Activated CD4-positive, alpha-beta memory T cell treated with anti-CD3 and anti-CD28 coated beads for 36 hours (primary cell): ENCODE measurements around the gene SDE2. TPM values are rescaled to one million over a fixed set of nuclear protein-coding genes. Genes with fewer than 3 reads are reported as not detected.
"Not testable (repeated sequence)": the region's sequence is repeated elsewhere in the genome, so short reads cannot be mapped to it uniquely, and the experiment has no call there.

ENCODE experiments used
- CTCF ChIA-PET: fragments of 350-600 bp; sonication (Branson Sonifier 250); formaldehyde crosslinking; loops from one replicate; lab custom pipeline; 2021; ENCODE audit warnings: antibody characterized with exemption, inconsistent platforms; lab: Charles Lee
- POLR2A ChIA-PET: fragments of 350-600 bp; sonication (Branson Sonifier 250); formaldehyde crosslinking; loops from one replicate; lab custom pipeline; 2021; ENCODE audit warnings: antibody characterized with exemption; lab: Charles Lee
- DNase-seq: peaks from one replicate; pipeline ENCODE4 v3.0.0-alpha.2; 2020
- H3K27ac Mint-ChIP-seq: one replicate; pipeline ENCODE4 v1.8.0; 2021; ENCODE audit warnings: mixed read lengths
- H3K27me3 Mint-ChIP-seq: one replicate; pipeline ENCODE4 v1.8.0; 2021; ENCODE audit warnings: mixed read lengths
- H3K36me3 Mint-ChIP-seq: one replicate; pipeline ENCODE4 v1.8.0; 2021; ENCODE audit warnings: mixed read lengths
- H3K4me1 Mint-ChIP-seq: one replicate; pipeline ENCODE4 v1.8.0; 2021; ENCODE audit warnings: low read depth, mixed read lengths
- H3K4me3 Mint-ChIP-seq: one replicate; pipeline ENCODE4 v1.8.0; 2021; ENCODE audit warnings: mild to moderate bottlenecking, mixed read lengths
- H3K9me3 Mint-ChIP-seq: one replicate; pipeline ENCODE4 v1.8.0; 2021; ENCODE audit warnings: mixed read lengths
- intact Hi-C: fragments of 100-400 bp; cut with micrococcal nuclease; formaldehyde crosslinking; loops from one replicate; pipeline ENCODE4 v1.15.1; 2023
- total RNA-seq, 2 experiments: library from RNA; stranded (reverse); gene quantifications; one replicate each; pipeline ENCODE4 v1.2.3, GENCODE V29; 2021

The SDE2 gene
- total RNA-seq, 2 experiments from 2014 or later = 18.0 to 18.2 TPM

GRCh38 chr1:226029093-226029496, 30.0 kb upstream of the SDE2 start:
- POLR2A ChIA-PET = no interaction called here
- no peak overlapping the region for H3K4me3 Mint-ChIP-seq
- H3K4me1 Mint-ChIP-seq = no peaks in the 10 kb centered on the region

GRCh38 chr1:226027538-226028217, 28.5 kb upstream of the SDE2 start:
- H3K4me1 Mint-ChIP-seq = no peaks in the 10 kb centered on the region
- no peak for DNase-seq
- no peaks in the 10 kb centered on the region for H3K9me3 Mint-ChIP-seq
- intact Hi-C loops = no loop called here
- H3K27me3 Mint-ChIP-seq = no peaks in the 10 kb centered on the region
- H3K4me3 Mint-ChIP-seq = no peak overlapping the region
- no peaks in the 10 kb centered on the region for H3K36me3 Mint-ChIP-seq
- H3K27ac Mint-ChIP-seq = no peak overlapping the region
- POLR2A ChIA-PET = no interaction called here
- CTCF ChIA-PET = interaction anchor here (0.8 kb wide), 1 partner anchor 40 kb away, joined by 3 read pairs; no protein-coding TSS in a partner anchor

More at GRCh38 chr1:226029093-226029496, 30.0 kb upstream of the SDE2 start:
- H3K9me3 Mint-ChIP-seq = no peaks in the 10 kb centered on the region
- no peak for DNase-seq
- no peaks in the 10 kb centered on the region for H3K36me3 Mint-ChIP-seq
- intact Hi-C loops = no loop called here
- H3K27me3 Mint-ChIP-seq = no peaks in the 10 kb centered on the region
- no peak overlapping the region for H3K27ac Mint-ChIP-seq
- CTCF ChIA-PET = no interaction called here

GRCh38 chr1:226026833-226027232, 27.7 kb upstream of the SDE2 start:
- CTCF ChIA-PET = no interaction called here
- Mint-ChIP-seq H3K27me3 (no peaks in the 10 kb centered on the region), H3K36me3 (no peaks in the 10 kb centered on the region), H3K4me1 (no peaks in the 10 kb centered on the region), H3K27ac (no peak overlapping the region), H3K4me3 (no peak overlapping the region), H3K9me3 (no peaks in the 10 kb centered on the region)
- POLR2A ChIA-PET = no interaction called here
- DNase-seq = no peak
- intact Hi-C loops = no loop called here

DNA sequence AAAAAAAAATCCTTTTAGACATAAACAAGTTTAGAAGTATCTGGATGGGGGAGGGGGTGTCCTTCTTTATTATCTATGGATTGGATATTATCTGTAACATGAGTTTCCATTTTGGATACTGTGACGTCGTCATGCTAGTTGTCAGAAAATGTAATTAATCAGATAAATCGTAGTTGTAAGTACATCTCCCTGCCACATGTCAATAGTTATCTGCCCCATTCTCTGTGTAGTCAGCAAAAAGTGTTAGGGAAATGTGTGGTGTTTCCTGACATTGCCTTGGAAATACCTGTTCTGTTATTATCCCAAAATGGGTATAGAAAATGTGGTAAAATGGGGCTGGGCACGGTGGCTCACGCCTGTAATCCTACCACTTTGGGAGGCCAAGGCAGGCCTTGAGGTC, 24.6 kb upstream of the SDE2 start:
- intact Hi-C loops = no loop called here
- DNase-seq = no peak
- H3K4me3 Mint-ChIP-seq = no peak overlapping the region
- CTCF ChIA-PET = no interaction called here
- no peak overlapping the region for H3K27ac Mint-ChIP-seq
- H3K4me1 Mint-ChIP-seq = no peaks in the 10 kb centered on the region
- H3K27me3 Mint-ChIP-seq = no peaks in the 10 kb centered on the region
- no peaks in the 10 kb centered on the region for H3K9me3 Mint-ChIP-seq
- POLR2A ChIA-PET = no interaction called here
- H3K36me3 Mint-ChIP-seq = no peaks in the 10 kb centered on the region

DNA sequence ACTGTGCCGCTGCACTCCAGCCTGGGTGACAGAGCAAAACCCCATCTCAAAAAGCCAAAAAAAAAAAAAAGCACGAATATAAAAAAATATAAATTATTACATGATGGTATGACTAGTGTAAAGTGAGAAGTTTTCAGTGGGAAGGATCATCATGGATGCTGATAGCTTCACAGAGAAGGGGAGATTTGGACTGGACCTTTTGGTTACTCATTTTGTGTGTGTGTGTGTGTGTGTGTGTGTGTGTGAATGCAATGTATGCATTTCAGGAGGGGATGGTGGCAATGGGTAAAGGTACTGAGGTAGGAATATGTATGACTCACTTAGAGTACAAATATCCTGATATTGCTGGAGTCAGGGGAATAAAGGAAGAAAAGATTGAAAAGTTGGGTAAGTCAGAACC, 22.7 kb upstream of the SDE2 start:
- CTCF ChIA-PET = no interaction called here
- Mint-ChIP-seq H3K9me3 (no peaks in the 10 kb centered on the region), H3K36me3 (no peaks in the 10 kb centered on the region), H3K27ac (no peak overlapping the region), H3K4me1 (no peaks in the 10 kb centered on the region), H3K4me3 (no peak overlapping the region), H3K27me3 (no peaks in the 10 kb centered on the region)
- intact Hi-C loops = no loop called here
- POLR2A ChIA-PET = no interaction called here
- no peak for DNase-seq

DNA sequence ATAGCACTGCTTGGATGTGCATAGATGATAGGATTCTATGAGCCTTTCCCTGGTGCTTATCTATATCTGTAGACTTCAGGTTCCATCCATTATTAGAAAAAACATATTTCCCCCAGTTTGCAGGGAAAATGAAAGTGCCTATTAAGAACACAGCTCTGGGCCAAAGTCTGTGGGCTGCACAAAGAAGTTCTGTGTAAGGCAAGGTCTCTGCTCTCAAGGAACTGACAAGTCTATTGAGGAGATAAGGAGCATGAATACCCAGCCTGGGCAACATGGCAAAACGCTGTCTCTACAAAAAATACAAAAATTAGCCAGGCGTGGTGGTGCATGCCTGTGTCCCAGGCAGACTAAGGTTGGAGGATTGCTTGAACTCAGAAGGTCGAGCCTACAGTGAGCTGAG, 22.3 kb upstream of the SDE2 start:
- Mint-ChIP-seq H3K4me3 (no peak overlapping the region), H3K4me1 (no peaks in the 10 kb centered on the region), H3K9me3 (no peaks in the 10 kb centered on the region), H3K36me3 (no peaks in the 10 kb centered on the region), H3K27ac (no peak overlapping the region), H3K27me3 (no peaks in the 10 kb centered on the region)
- CTCF ChIA-PET = no interaction called here
- no peak for DNase-seq
- POLR2A ChIA-PET = no interaction called here
- intact Hi-C loops = no loop called here

GRCh38 chr1:226019572-226019971, 20.4 kb upstream of the SDE2 start:
- no peaks in the 10 kb centered on the region for H3K4me1 Mint-ChIP-seq
- no peak overlapping the region for H3K27ac Mint-ChIP-seq
- POLR2A ChIA-PET = no interaction called here
- H3K4me3 Mint-ChIP-seq = no peak overlapping the region
- DNase-seq = no peak
- CTCF ChIA-PET = no interaction called here
- H3K9me3 Mint-ChIP-seq = no peaks in the 10 kb centered on the region
- intact Hi-C loops = no loop called here
- no peaks in the 10 kb centered on the region for H3K27me3 Mint-ChIP-seq
- no peaks in the 10 kb centered on the region for H3K36me3 Mint-ChIP-seq

GRCh38 chr1:226017070-226017469, 17.9 kb upstream of the SDE2 start:
- ChIA-PET POLR2A (no interaction called here), CTCF (no interaction called here)
- Mint-ChIP-seq H3K9me3 (no peaks in the 10 kb centered on the region), H3K36me3 (no peaks in the 10 kb centered on the region), H3K27ac (no peak overlapping the region), H3K27me3 (no peaks in the 10 kb centered on the region), H3K4me1 (no peaks in the 10 kb centered on the region), H3K4me3 (no peak overlapping the region)
- intact Hi-C loops = no loop called here
- DNase-seq = no peak

GRCh38 chr1:226009650-226010044, 10.5 kb upstream of the SDE2 start:
- CTCF ChIA-PET = interaction anchor here (1.1 kb wide), 1 partner anchor 10 kb away, joined by 3 read pairs; no protein-coding TSS in a partner anchor
- POLR2A ChIA-PET = no interaction called here

DNA sequence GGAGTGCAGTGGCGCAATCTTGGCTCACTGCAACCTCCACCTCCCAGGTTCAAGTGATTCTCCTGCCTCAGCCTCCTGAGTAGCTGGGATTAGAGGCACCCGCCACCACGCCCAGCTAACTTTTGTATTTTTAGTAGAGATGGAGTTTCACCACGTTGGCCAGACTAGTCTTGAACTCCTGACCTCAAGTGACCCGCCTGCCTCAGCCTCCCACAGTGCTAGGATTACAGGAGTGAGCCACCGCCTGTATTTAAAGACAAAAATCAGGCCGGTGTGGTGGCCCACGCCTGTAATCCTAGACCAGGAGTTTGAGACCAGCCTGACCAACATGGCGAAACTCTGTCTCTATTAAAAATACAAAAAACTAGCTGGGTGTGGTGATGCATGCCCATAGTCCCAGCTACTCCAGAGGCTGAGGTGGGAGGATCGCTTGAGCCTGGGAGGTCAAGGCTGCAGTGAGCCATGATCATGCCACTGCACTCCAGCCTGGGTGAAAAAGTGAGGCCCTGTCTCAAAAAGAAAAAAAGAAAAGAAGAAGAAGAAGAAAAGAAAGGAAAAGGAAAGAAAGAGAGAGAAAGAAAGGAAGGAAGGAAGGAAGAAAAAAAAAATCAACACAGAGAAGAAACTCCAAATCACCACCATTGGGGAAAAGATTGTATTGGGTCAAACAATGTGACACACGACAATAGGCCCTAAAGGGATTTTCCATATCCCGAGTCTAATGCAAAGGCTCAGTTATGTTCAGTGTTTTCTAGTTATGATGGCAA, 8.2 kb upstream of the SDE2 start:
- H3K36me3 Mint-ChIP-seq, POLR2A ChIA-PET, H3K27ac Mint-ChIP-seq, DNase-seq, CTCF ChIA-PET, H3K9me3 Mint-ChIP-seq, H3K27me3 Mint-ChIP-seq, H3K4me3 Mint-ChIP-seq: not testable (repeated sequence)
- intact Hi-C loops = loop anchor here (10.0 kb wide), 1 partner anchor 1573 kb away; the partner anchor contains the start of gene WDR26
- peaks cover 33% of the 10 kb centered on the region for H3K4me1 Mint-ChIP-seq

More at GRCh38 chr1:226009650-226010044, 10.5 kb upstream of the SDE2 start:
- no peak for DNase-seq
- H3K27ac Mint-ChIP-seq = no peak overlapping the region
- intact Hi-C loops = loop anchor here (10.0 kb wide), 1 partner anchor 1575 kb away; the partner anchor contains the start of gene WDR26
- no peak overlapping the region for H3K4me3 Mint-ChIP-seq
- no peaks in the 10 kb centered on the region for H3K36me3 Mint-ChIP-seq
- H3K9me3 Mint-ChIP-seq = no peaks in the 10 kb centered on the region
- H3K4me1 Mint-ChIP-seq = peaks cover 15% of the 10 kb centered on the region
- no peaks in the 10 kb centered on the region for H3K27me3 Mint-ChIP-seq

- ChIA-PET CTCF (interaction anchor here (2.7 kb wide), 1 partner anchor 58 kb away, joined by 12 read pairs; no protein-coding TSS in a partner anchor), POLR2A (no interaction called here)
- H3K27ac Mint-ChIP-seq = no peak overlapping the region
- no peaks in the 10 kb centered on the region for H3K9me3 Mint-ChIP-seq
- H3K36me3 Mint-ChIP-seq = no peaks in the 10 kb centered on the region
- H3K27me3 Mint-ChIP-seq = no peaks in the 10 kb centered on the region
- no peak overlapping the region for H3K4me3 Mint-ChIP-seq
- intact Hi-C loops = loop anchor here (10.0 kb wide), 1 partner anchor 1572 kb away; the partner anchor contains the start of gene WDR26
- peaks cover 40% of the 10 kb centered on the region for H3K4me1 Mint-ChIP-seq
- DNase-seq = no peak
Measured at GRCh38 chr1:226006686-226007085, 7.5 kb upstream of the SDE2 start.

- Mint-ChIP-seq H3K9me3 (no peaks in the 10 kb centered on the region), H3K27me3 (no peaks in the 10 kb centered on the region), H3K27ac (peak overlapping the region; percentile 24), H3K36me3 (no peaks in the 10 kb centered on the region), H3K4me1 (peaks cover 39% of the 10 kb centered on the region), H3K4me3 (no peak overlapping the region)
- POLR2A ChIA-PET = interaction anchor here (1.2 kb wide), 1 partner anchor 58 kb away, joined by 6 read pairs; the partner anchor contains the start of gene H3-3A
- DNase-seq = no peak
- intact Hi-C loops = loop anchor here (10.0 kb wide), 1 partner anchor 1570 kb away; the partner anchor contains the start of gene WDR26
- CTCF ChIA-PET = interaction anchor here (1.8 to 2.7 kb wide), 2 partner anchors 17 to 61 kb away, joined by 4 to 12 read pairs; no protein-coding TSS in a partner anchor
Measured at GRCh38 chr1:226004396-226004795, 5.3 kb upstream of the SDE2 start.
